Left kidney (tissue), 8 donors: ENCODE data around the gene NBPF4. TPM values are rescaled to one million over a fixed set of nuclear protein-coding genes. Genes with fewer than 3 reads are reported as not detected.
"Not testable (repeated sequence)": the region's sequence is repeated elsewhere in the genome, so short reads cannot be mapped to it uniquely, and the experiment has no call there.

Experiments
- DNase-seq: peaks from one replicate; pipeline ENCODE4 v3.0.0-alpha.2; 2013
- long read RNA-seq, 8 donors: transcript quantifications; one replicate each; lab custom pipeline, GENCODE V29; 2026
- polyA plus RNA-seq: library from polyadenylated mRNA; unstranded; fragments of 120-200 nt; gene quantifications from one replicate; pipeline ENCODE4 v1.2.1, GENCODE V29; 2013; ENCODE audit not compliant: insufficient read length

NBPF4 gene
- polyA plus RNA-seq = not detected
- long read RNA-seq, donor 1 = 0 reads
- long read RNA-seq, donor 2 = 0 reads
- long read RNA-seq, donor 3 = 0 reads
- long read RNA-seq, donor 4 = 0 reads
- long read RNA-seq, donor 5 = 0 reads
- long read RNA-seq, donor 6 = 0 reads
- long read RNA-seq, donor 7 = 0 reads
- long read RNA-seq, donor 8 = 0 reads

DNA sequence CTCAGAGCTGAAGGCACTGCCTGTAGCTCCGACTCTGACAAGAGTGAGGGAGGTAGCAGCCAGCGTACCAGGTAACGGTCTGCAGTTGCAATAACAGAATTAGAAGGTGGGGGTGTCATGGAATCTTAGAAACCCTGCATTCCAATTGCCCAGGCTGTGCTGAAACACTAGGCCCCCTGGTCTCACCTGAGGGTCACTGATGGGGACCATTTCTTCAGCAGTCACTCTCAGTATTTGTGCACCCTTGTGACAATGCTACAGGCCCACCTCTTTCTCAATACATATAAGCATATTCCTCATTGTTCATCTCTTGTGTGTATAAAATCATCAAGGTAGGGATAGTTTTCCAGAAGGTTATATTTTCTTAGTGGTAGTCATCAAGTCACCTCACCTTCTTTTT lies at the start of gene NBPF4:
NBPF4 (minus strand) TSS at position 101 of the 400 bp plus-strand sequence. CDS start 315 bp downstream, outside the sequence.
- DNase-seq = not testable (repeated sequence)

DNA sequence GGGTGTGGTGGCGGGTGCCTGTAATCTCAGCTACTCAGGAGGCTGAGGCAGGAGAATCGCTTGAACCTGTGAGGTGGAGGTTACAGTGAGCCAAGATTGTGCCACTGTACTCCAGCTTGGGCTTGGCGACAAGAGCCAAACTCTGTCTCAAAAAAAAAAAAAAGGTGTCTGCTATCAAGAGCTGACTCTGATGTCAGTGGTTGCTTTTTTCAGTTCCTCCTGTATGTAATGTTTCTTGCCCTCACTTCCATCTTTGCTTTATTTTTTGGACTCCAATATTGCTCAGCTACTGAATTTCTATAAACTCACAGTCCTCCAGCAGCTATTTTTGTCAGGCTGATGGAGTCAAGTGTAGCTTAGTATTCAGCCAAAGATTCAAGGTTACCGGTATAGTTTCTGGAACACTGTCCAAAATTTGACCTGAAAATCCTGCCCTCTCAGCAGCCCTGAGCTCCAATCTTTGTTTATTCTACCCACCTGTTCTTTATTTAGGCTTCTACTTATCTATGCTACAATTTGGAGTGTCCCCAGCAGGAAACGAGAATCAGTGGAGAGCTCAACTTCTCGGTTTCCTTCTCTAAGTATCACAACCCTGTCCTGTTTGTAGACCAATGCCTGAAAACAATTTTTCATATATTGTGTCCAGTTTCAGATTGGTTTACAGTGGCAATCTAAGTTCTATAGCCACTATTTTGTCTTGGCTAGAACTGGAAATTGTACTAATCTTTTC lies 38.8 kb upstream of the NBPF4 start:
- not testable (repeated sequence) for DNase-seq

DNA sequence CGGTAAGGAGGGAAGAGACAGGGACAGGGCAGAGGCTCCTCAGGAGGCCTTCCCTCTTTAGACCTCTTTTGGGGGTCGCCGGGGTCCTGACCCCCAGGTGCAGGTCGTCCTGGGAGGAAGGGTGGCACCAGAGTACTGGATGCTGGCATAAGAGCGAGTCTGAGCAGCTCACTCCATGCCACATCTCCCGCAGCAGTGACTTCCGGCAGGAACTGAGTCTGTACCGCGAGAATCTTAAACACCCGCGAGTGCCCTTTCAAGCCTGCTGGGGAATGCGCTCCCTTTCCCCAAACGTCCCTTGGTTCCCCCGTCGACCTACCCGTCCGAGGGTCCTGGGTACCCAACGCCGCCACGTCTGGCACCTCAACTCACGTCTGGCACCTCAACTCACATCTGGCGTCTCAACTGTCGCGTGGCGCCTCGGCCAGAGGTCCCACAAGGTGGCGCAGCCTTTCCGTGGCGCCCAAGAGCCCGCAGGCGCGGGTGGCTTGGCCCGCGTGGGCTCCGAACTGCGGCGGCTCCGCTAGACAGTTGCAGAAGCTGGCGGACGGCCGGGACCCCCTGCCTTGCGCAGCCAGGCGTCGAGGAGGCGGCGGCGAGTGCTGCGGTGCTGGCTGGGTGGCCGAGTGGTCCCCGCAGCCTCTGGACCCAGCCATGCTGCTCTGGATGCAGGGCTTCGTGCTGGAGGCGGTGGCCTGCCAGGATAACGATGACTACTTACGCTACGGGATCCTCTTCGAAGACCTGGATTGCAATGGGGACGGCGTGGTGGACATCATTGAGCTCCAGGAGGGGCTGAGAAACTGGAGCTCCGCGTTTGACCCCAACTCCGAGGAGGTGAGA lies 28.8 kb upstream of the NBPF4 start:
- not testable (repeated sequence) for DNase-seq

DNA sequence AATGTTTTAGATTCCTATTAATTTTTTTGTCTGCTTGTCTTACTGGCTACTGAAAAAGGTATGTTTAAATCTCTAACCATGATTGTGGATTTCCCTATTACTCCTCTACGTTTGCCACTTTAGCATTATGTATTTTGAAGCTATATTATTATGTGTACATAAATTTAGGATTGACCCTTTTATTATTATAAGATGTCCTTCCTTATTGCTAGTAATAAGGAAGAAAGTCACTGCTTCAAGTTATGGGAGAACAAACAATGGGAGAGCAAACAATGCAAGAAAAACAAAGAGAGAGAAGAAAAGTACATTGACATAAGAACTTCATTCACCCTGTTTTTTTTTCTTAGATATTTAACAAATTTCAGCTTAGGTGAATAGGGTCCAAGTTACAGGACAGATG lies 23.2 kb upstream of the NBPF4 start:
- not testable (repeated sequence) for DNase-seq

DNA sequence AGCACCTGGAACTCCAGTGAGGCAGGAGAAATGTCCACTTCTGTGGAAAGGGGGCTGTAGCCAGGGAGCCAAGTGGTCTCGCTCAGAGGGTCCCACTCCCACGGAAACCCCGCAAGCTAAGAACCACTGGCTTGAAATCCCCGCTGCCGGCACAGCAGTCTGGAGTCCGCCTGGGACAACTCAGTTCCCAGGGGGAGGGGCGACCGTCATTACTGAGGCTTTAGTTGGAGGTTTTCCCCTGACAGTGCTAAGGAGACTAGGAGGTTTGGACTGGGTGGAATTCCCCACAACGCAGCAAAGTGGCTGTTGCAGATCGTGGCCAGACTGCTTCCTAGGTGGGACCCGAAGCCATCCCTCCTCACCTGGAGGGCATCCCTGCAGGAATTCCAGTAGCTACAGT lies 18.1 kb upstream of the NBPF4 start:
- not testable (repeated sequence) for DNase-seq

DNA sequence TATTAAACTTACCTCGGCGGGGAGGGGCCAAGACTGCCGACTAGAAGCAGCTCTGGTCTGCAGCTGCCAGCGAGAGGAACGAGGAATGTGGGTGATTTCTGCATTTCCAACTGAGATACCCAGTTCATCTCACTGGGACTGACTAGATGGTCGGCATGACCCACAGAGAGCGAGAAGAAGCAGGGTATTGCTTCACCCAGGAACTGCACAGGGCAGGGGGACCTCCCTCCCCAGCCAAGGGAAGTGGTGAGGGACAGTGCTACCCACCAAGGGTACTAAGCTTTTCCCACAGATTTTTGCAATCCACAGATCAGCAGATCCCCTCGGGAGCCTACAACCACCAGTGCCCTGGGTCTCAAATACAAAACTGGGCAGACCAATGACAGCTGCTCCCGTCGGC lies 17.6 kb upstream of the NBPF4 start:
- DNase-seq = not testable (repeated sequence)

DNA sequence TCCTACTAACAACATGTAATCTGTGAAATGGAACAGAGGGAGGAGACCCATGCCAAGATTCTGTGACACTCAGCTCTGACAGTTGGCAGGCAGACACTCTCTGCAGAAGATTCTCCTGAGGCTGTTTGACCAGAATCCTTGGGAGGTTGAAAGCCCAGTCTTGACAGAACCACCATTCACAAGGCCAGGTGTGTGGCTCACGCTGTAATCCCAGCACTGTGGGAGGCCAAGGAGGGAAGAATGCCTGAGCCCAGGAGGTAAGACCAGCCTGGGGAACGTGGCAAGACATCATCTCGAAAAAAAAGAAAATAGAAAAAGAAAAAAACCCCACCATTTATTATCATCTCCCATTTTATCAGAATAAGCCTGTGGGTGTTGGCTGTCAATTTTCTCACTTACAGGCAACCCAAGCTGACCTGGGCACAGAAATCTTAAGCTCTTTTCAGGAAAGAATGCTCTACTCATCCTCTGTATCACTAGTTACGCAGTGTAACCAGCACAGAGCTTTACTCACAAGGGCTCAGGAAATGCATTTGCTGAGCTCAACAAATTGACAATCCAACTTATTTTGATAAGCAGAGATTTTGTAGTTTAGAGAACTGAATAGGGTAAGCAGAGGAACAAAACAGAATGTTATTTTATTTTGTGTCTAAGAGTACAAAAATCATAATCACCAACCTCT lies 16.8 kb upstream of the NBPF4 start:
- DNase-seq = not testable (repeated sequence)

DNA sequence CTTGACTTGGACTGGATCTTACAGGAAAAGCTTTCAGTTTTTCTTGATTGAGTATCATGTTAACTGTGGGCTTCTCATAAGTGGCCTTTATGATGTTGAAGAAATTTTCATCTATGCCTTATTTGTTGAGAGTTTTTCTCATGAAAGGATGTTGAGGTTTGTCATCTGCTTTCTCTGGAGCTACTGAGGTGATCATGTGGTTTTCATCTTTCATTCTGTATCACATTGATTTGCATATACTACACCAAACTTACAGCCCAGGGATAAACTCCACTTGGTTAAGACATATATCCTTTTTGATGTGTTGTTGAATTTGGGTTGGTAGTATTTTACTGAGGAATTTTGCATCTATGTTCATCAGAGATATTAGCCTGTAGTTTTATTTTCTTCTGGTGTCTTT lies 11.6 kb upstream of the NBPF4 start:
- DNase-seq = not testable (repeated sequence)

DNA sequence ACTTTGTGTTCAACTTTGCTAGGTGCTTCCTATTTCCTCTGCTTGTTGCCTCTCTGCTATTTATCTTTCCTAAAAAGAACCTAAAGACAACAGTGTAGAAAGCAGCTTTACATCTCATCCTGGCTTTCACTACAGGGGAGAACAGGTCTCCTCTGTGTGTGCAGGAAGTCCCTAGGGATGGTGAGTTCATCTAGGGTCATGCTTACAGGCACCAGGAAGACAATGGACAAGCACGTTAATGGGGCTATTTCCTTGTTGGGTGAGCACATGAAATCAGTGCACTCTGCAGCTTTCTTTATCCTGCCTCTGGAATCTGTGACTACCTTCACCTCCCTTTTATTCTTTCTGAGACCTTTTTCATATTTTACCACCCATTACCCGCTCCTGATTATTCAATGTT lies 4.5 kb downstream of the NBPF4 start:
- not testable (repeated sequence) for DNase-seq

GRCh38 chr1:108235308-108235707 lies 8.6 kb downstream of the NBPF4 start:
- DNase-seq = not testable (repeated sequence)

DNA sequence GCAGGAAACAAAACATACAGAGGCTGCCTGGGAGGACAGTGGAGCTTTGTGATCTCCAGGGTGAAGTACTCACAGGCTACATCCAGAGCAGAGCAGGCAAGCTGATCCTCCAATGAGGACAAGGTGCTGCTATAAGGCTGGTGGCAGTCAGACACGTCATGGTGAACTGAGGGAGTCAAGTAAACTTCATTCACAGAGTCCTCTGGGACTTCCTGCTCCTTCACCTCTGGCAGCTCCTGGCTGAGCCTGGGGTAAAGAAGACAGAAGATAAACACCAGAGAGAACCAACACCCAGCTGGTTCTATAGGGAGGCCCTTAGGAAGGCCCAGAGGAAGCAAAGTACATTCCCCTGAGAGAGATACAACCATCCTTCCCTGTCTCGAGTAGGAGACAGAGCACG lies 11.7 kb downstream of the NBPF4 start:
- DNase-seq = not testable (repeated sequence)

- not testable (repeated sequence) for DNase-seq
Observed at GRCh38 chr1:108229976-108230375, 13.9 kb downstream of the NBPF4 start.

- not testable (repeated sequence) for DNase-seq
Observed at GRCh38 chr1:108227772-108228171, 16.1 kb downstream of the NBPF4 start.

DNA sequence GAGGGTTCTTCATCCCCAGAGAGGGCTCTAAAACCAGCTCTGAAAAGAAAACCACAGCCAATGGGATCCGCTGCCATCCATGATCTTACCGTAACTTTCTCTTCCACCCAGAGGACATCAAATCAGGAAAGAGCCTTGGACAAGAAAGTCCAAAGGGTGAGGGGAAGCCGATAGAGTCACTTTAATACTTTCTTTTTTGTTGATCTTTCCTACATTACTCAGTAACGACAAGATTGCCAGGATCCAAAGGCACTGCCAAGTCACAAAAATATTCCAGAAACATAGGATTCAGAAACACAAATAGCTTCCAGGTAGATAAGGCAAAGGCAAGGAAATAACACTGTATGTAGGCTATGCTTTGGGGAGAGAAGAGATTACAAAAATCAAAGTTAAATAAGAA lies 17.0 kb downstream of the NBPF4 start:
- not testable (repeated sequence) for DNase-seq

- not testable (repeated sequence) for DNase-seq
Observed at GRCh38 chr1:108223226-108223625, 20.6 kb downstream of the NBPF4 start.

- not testable (repeated sequence) for DNase-seq
Observed at GRCh38 chr1:108217515-108218174, 26.2 kb downstream of the NBPF4 start.

DNA sequence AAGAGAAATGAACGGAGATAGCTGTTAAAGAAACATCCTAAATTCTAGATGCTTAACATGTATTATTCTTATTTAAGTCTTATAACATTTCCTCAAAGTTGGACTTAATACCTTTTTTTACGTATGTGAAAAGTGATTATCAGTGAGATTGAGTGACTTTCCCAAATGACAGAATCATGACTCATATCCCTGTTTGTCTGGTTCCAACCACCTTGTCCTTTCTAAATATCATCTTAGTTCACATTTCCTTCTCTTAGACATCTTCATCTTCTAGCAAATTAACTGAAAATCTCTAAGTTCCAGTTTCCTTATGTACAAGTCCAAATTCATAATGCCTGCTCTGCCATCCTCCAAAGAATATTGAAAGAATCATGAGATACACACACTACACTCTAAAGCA lies 26.9 kb downstream of the NBPF4 start:
- DNase-seq = not testable (repeated sequence)

- DNase-seq = not testable (repeated sequence)
Observed at GRCh38 chr1:108216028-108216890, 27.6 kb downstream of the NBPF4 start.

DNA sequence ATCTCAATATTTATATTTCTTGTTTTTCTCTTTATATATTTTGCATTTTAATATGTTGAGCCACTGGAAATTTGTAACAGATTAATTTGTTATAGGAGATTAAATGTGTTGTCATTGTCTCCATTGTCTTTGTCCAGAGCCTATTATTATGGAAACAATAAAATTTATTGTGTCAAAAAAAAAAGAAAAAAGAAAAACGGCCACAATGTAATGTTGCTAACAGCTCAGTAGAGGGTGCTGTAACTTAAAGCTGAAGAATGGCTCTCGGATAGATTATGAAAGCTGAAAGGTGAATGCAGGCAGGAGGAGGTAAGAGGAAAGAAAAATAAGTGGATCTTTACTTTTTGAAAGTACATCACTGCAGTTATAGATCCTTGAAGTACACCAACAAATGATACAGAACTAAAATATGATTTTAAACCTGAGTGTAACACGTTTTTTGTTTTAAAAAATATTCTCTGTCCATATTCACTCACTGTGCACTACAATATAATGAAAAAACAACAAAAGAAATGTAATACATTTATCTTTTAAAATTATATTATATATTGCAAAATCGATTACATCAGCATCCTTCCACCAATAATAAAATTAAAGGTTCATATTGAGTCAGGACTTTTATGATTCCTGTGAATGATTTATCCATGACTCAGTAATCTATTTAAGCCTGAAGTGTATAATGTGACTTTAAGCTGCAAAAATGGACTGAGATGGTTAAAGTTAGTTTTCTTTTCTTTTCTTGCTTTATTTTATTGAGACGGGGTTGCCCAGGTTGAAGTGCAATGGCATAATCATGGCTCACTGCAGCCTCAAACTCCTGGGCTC lies 29.0 kb downstream of the NBPF4 start:
- not testable (repeated sequence) for DNase-seq

- DNase-seq = no peak
Observed at GRCh38 chr1:108211014-108211413, 32.9 kb downstream of the NBPF4 start.
